Upper lobe of left lung (tissue), 4 donors: ENCODE data around the gene THEM5.

Experiments
- CTCF ChIP-seq, 6 experiments: fragments of 450-650 bp in 4 of 6; fragments of 200-600 bp in 2 of 6; sonication (generic) in 2 of 6; IDR thresholded peaks; one replicate each; pipeline ENCODE4 v1.5.1; 2016 to 2019; ENCODE audit warnings: antibody characterized with exemption in 6 of 6
- POLR2A ChIP-seq, 4 donors: fragments of 450-650 bp; IDR thresholded peaks; one replicate each; pipeline ENCODE4 v1.5.1; 2016 to 2017; ENCODE audit warnings: antibody characterized with exemption in 4 of 4, mild to moderate bottlenecking in 2 of 4
- POLR2AphosphoS5 ChIP-seq, 2 donors: sonication (generic); formaldehyde crosslinking; IDR thresholded peaks; one replicate each; pipeline ENCODE4 v1.5.1; 2017; ENCODE audit warnings: antibody characterized with exemption in 2 of 2

- no peak for TF ChIP-seq CTCF (IDR thresholded peaks at IDR 0.05)
- TF ChIP-seq POLR2A (IDR thresholded peaks at IDR 0.05) = no peak
- TF ChIP-seq POLR2AphosphoS5 (IDR thresholded peaks at IDR 0.05) = no peak
These were observed 30.3 kb downstream of the THEM5 start for GRCh38 chr1:151823175-151823574.
